PC-9 (cell line): ENCODE data around the gene HGD. TPM values are rescaled to one million over a fixed set of nuclear protein-coding genes. Genes with fewer than 3 reads are reported as not detected.

ENCODE experiments used
- total RNA-seq: library from RNA; stranded (reverse); gene quantifications from 2 replicates; pipeline ENCODE4 v1.2.3, GENCODE V29; 2021

The HGD gene
- total RNA-seq, 1 experiment from 2014 or later, result 0.65 TPM

Other genes with a start within 250 kb of the HGD start
- gene FSTL1, start 231.2 kb downstream of the HGD start, total RNA-seq, result 225 and 256 TPM in 2 replicates
- 152 and 217 TPM in 2 replicates for gene NDUFB4, start 85.9 kb downstream of the HGD start, total RNA-seq
- gene RABL3, start 60.3 kb upstream of the HGD start, total RNA-seq, result 17.1 and 29.8 TPM in 2 replicates
- gene GTF2E1, start 60.5 kb upstream of the HGD start, total RNA-seq, result 22.2 and 23.3 TPM in 2 replicates
- not detected in 2 replicates for gene STXBP5L, start 226.0 kb upstream of the HGD start, total RNA-seq